ENCODE measurements around the gene DHRS3.

Gene DHRS3

GRCh38 chr1:12617511-12617900 is 504 bp downstream of the DHRS3 start:
- Histone ChIP-seq H3K36me3 (ENCODE audit: control insufficient read depth, insufficient read depth, low read length) (no peaks in the 10 kb centered on the region), H3K9me3 (ENCODE audit: control insufficient read depth, low read length) (no peaks in the 10 kb centered on the region), H3K4me3 (ENCODE audit: insufficient read depth, low read depth, low read length) (peak overlapping the region; percentile 72), H3K4me1 (ENCODE audit: control insufficient read depth, insufficient read depth, low read length) (peaks cover 39% of the 10 kb centered on the region), H3K27me3 (ENCODE audit: control insufficient read depth, insufficient read depth, low read length, poor library complexity, severe bottlenecking) (peaks cover 57% of the 10 kb centered on the region), H3K27ac (ENCODE audit: insufficient read depth, low read depth, low read length, poor library complexity, severe bottlenecking) (no peak overlapping the region)
- WGBS, 2 experiments = 0% methylated on average over 5 to 9 of the region's 13 CpGs

GRCh38 chr1:12616709-12617373 is 1.2 kb downstream of the DHRS3 start:
- H3K36me3 ChIP-seq (ENCODE audit: control insufficient read depth, insufficient read depth, low read length) = no peaks in the 10 kb centered on the region
- peaks cover 57% of the 10 kb centered on the region for H3K27me3 ChIP-seq (ENCODE audit: control insufficient read depth, insufficient read depth, low read length, poor library complexity, severe bottlenecking)
- H3K27ac ChIP-seq (ENCODE audit: insufficient read depth, low read depth, low read length, poor library complexity, severe bottlenecking) = no peak overlapping the region

GRCh38 chr1:12615865-12616708 is 1.9 kb downstream of the DHRS3 start:
- H3K27me3 ChIP-seq (ENCODE audit: control insufficient read depth, insufficient read depth, low read length, poor library complexity, severe bottlenecking) = peaks cover 57% of the 10 kb centered on the region
- 1% methylated on average over 17 of the region's 17 CpGs for WGBS, 2 experiments
- peaks cover 39% of the 10 kb centered on the region for H3K4me1 ChIP-seq (ENCODE audit: control insufficient read depth, insufficient read depth, low read length)
- no peaks in the 10 kb centered on the region for H3K9me3 ChIP-seq (ENCODE audit: control insufficient read depth, low read length)
- H3K36me3 ChIP-seq (ENCODE audit: control insufficient read depth, insufficient read depth, low read length) = no peaks in the 10 kb centered on the region
- H3K27ac ChIP-seq (ENCODE audit: insufficient read depth, low read depth, low read length, poor library complexity, severe bottlenecking) = no peak overlapping the region
- H3K4me3 ChIP-seq (ENCODE audit: insufficient read depth, low read depth, low read length) = peak overlapping the region; percentile 72

More at GRCh38 chr1:12616709-12617373, 1.2 kb downstream of the DHRS3 start:
- 0 to 1% methylated on average over 53 of the region's 53 CpGs for WGBS, 2 experiments
- H3K4me1 ChIP-seq (ENCODE audit: control insufficient read depth, insufficient read depth, low read length) = peaks cover 39% of the 10 kb centered on the region
- H3K4me3 ChIP-seq (ENCODE audit: insufficient read depth, low read depth, low read length) = peak overlapping the region; percentile 72
- H3K9me3 ChIP-seq (ENCODE audit: control insufficient read depth, low read length) = no peaks in the 10 kb centered on the region

GRCh38 chr1:12615159-12615864 is 2.7 kb downstream of the DHRS3 start:
- H3K27me3 ChIP-seq (ENCODE audit: control insufficient read depth, insufficient read depth, low read length, poor library complexity, severe bottlenecking) = peaks cover 57% of the 10 kb centered on the region
- no peaks in the 10 kb centered on the region for H3K9me3 ChIP-seq (ENCODE audit: control insufficient read depth, low read length)
- H3K27ac ChIP-seq (ENCODE audit: insufficient read depth, low read depth, low read length, poor library complexity, severe bottlenecking) = no peak overlapping the region
- 17 to 19% methylated on average over 11 to 12 of the region's 12 CpGs for WGBS, 2 experiments
- H3K4me1 ChIP-seq (ENCODE audit: control insufficient read depth, insufficient read depth, low read length) = peaks cover 35% of the 10 kb centered on the region
- no peak overlapping the region for H3K4me3 ChIP-seq (ENCODE audit: insufficient read depth, low read depth, low read length)
- no peaks in the 10 kb centered on the region for H3K36me3 ChIP-seq (ENCODE audit: control insufficient read depth, insufficient read depth, low read length)

- peaks cover 30% of the 10 kb centered on the region for H3K4me1 ChIP-seq (ENCODE audit: control insufficient read depth, insufficient read depth, low read length)
- no peak overlapping the region for H3K27ac ChIP-seq (ENCODE audit: insufficient read depth, low read depth, low read length, poor library complexity, severe bottlenecking)
- H3K27me3 ChIP-seq (ENCODE audit: control insufficient read depth, insufficient read depth, low read length, poor library complexity, severe bottlenecking) = peaks cover 56% of the 10 kb centered on the region
- no peaks in the 10 kb centered on the region for H3K9me3 ChIP-seq (ENCODE audit: control insufficient read depth, low read length)
- no peaks in the 10 kb centered on the region for H3K36me3 ChIP-seq (ENCODE audit: control insufficient read depth, insufficient read depth, low read length)
- H3K4me3 ChIP-seq (ENCODE audit: insufficient read depth, low read depth, low read length) = no peak overlapping the region
- WGBS, 2 experiments = 90 to 92% methylated on average over 7 of the region's 7 CpGs
Measured at GRCh38 chr1:12614402-12615158, 3.4 kb downstream of the DHRS3 start.

GRCh38 chr1:12613180-12613579 is 4.8 kb downstream of the DHRS3 start:
- Histone ChIP-seq H3K27ac (ENCODE audit: insufficient read depth, low read depth, low read length, poor library complexity, severe bottlenecking) (no peak overlapping the region), H3K27me3 (ENCODE audit: control insufficient read depth, insufficient read depth, low read length, poor library complexity, severe bottlenecking) (peaks cover 43% of the 10 kb centered on the region), H3K9me3 (ENCODE audit: control insufficient read depth, low read length) (no peaks in the 10 kb centered on the region), H3K4me1 (ENCODE audit: control insufficient read depth, insufficient read depth, low read length) (peaks cover 21% of the 10 kb centered on the region), H3K36me3 (ENCODE audit: control insufficient read depth, insufficient read depth, low read length) (no peaks in the 10 kb centered on the region), H3K4me3 (ENCODE audit: insufficient read depth, low read depth, low read length) (no peak overlapping the region)
- WGBS, 2 experiments = 96 to 97% methylated on average over 4 of the region's 4 CpGs

- H3K27ac ChIP-seq (ENCODE audit: insufficient read depth, low read depth, low read length, poor library complexity, severe bottlenecking) = no peak overlapping the region
- peaks cover 9% of the 10 kb centered on the region for H3K4me1 ChIP-seq (ENCODE audit: control insufficient read depth, insufficient read depth, low read length)
- 94 to 96% methylated on average over 7 of the region's 7 CpGs for WGBS, 2 experiments
- no peaks in the 10 kb centered on the region for H3K9me3 ChIP-seq (ENCODE audit: control insufficient read depth, low read length)
- H3K4me3 ChIP-seq (ENCODE audit: insufficient read depth, low read depth, low read length) = no peak overlapping the region
- H3K36me3 ChIP-seq (ENCODE audit: control insufficient read depth, insufficient read depth, low read length) = no peaks in the 10 kb centered on the region
- H3K27me3 ChIP-seq (ENCODE audit: control insufficient read depth, insufficient read depth, low read length, poor library complexity, severe bottlenecking) = peaks cover 21% of the 10 kb centered on the region
Measured at GRCh38 chr1:12610941-12611340, 7.1 kb downstream of the DHRS3 start.

- no peak overlapping the region for H3K4me3 ChIP-seq (ENCODE audit: insufficient read depth, low read depth, low read length)
- H3K27ac ChIP-seq (ENCODE audit: insufficient read depth, low read depth, low read length, poor library complexity, severe bottlenecking) = no peak overlapping the region
- H3K9me3 ChIP-seq (ENCODE audit: control insufficient read depth, low read length) = no peaks in the 10 kb centered on the region
- H3K4me1 ChIP-seq (ENCODE audit: control insufficient read depth, insufficient read depth, low read length) = peaks cover 6% of the 10 kb centered on the region
- H3K27me3 ChIP-seq (ENCODE audit: control insufficient read depth, insufficient read depth, low read length, poor library complexity, severe bottlenecking) = peaks cover 16% of the 10 kb centered on the region
- WGBS, 2 experiments = 91 to 96% methylated on average over 7 of the region's 7 CpGs
- no peaks in the 10 kb centered on the region for H3K36me3 ChIP-seq (ENCODE audit: control insufficient read depth, insufficient read depth, low read length)
Measured at GRCh38 chr1:12610305-12610935, 7.6 kb downstream of the DHRS3 start.

- Histone ChIP-seq H3K4me1 (ENCODE audit: control insufficient read depth, insufficient read depth, low read length) (peaks cover under 1% of the 10 kb centered on the region), H3K9me3 (ENCODE audit: control insufficient read depth, low read length) (no peaks in the 10 kb centered on the region), H3K27ac (ENCODE audit: insufficient read depth, low read depth, low read length, poor library complexity, severe bottlenecking) (no peak overlapping the region), H3K4me3 (ENCODE audit: insufficient read depth, low read depth, low read length) (no peak overlapping the region), H3K36me3 (ENCODE audit: control insufficient read depth, insufficient read depth, low read length) (no peaks in the 10 kb centered on the region), H3K27me3 (ENCODE audit: control insufficient read depth, insufficient read depth, low read length, poor library complexity, severe bottlenecking) (peaks cover 7% of the 10 kb centered on the region)
- WGBS, 2 experiments = 89 to 97% methylated on average over 5 of the region's 5 CpGs
Measured at GRCh38 chr1:12609469-12610003, 8.5 kb downstream of the DHRS3 start.
